ENCODE data around the gene SGCD.

Gene SGCD

GRCh38 chr5:156393980-156394379, 67.0 kb downstream of the SGCD start:
- TF ChIP-seq, protein P1, sequence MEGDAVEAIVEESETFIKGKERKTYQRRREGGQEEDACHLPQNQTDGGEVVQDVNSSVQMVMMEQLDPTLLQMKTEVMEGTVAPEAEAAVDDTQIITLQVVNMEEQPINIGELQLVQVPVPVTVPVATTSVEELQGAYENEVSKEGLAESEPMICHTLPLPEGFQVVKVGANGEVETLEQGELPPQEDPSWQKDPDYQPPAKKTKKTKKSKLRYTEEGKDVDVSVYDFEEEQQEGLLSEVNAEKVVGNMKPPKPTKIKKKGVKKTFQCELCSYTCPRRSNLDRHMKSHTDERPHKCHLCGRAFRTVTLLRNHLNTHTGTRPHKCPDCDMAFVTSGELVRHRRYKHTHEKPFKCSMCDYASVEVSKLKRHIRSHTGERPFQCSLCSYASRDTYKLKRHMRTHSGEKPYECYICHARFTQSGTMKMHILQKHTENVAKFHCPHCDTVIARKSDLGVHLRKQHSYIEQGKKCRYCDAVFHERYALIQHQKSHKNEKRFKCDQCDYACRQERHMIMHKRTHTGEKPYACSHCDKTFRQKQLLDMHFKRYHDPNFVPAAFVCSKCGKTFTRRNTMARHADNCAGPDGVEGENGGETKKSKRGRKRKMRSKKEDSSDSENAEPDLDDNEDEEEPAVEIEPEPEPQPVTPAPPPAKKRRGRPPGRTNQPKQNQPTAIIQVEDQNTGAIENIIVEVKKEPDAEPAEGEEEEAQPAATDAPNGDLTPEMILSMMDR (IDR thresholded peaks at IDR 0.05; ENCODE audit: extremely low read depth, insufficient read depth, missing control alignments) = no peak
- no peak for DNase-seq (ENCODE audit: low spot score)
- in situ Hi-C loops (cut with MboI; ENCODE audit: low pct_unique_long_range_greater_than_20kb, low sequenced_read_pairs, unreplicated experiment) = no loop called here

DNA sequence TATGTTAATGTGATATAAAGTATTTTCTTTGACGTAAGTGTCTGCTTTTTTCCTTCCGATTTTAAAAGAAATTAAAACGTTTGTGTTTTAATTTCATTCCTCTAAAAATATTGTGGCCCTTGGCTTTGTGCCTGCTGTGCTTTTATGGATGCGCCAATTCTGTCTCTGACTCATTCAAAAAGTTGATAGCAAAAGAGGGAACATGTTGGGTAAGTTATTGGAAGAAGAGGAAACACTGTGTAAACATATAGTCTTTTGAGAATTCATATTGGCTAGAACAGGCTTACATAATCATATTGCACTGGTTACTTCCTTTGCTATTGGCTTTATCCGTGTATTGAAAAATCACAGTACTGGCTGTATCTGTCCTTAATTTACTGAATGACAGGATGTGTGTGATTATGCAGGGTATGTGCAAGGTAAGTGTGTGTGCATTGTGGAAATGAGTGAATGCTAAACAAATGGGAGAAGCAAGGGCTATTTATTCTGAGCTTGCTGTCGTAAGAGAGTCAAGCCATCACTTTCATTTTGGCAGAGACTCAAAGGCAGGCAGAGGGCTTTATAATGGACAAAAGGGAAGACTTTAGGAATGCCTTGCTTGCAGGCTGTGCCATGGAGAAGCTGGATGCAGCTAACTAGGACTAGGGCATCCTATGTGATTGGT, 67.8 kb downstream of the SGCD start:
- TF ChIP-seq, protein P1 (IDR thresholded peaks at IDR 0.05; ENCODE audit: extremely low read depth, insufficient read depth, missing control alignments) = no peak
- in situ Hi-C loops (cut with MboI; ENCODE audit: low pct_unique_long_range_greater_than_20kb, low sequenced_read_pairs, unreplicated experiment) = no loop called here
- no peak for DNase-seq (ENCODE audit: low spot score)

- DNase-seq (ENCODE audit: low spot score) = no peak
- in situ Hi-C loops (cut with MboI; ENCODE audit: low pct_unique_long_range_greater_than_20kb, low sequenced_read_pairs, unreplicated experiment) = no loop called here
- TF ChIP-seq, protein P1 (IDR thresholded peaks at IDR 0.05; ENCODE audit: extremely low read depth, insufficient read depth, missing control alignments) = no peak
Observed at GRCh38 chr5:156395306-156395675, 68.3 kb downstream of the SGCD start.

- DNase-seq (ENCODE audit: low spot score) = no peak
- TF ChIP-seq, protein P1 (IDR thresholded peaks at IDR 0.05; ENCODE audit: extremely low read depth, insufficient read depth, missing control alignments) = no peak
- in situ Hi-C loops (cut with MboI; ENCODE audit: low pct_unique_long_range_greater_than_20kb, low sequenced_read_pairs, unreplicated experiment) = no loop called here
Observed at GRCh38 chr5:156396063-156396829, 69.3 kb downstream of the SGCD start.

DNA sequence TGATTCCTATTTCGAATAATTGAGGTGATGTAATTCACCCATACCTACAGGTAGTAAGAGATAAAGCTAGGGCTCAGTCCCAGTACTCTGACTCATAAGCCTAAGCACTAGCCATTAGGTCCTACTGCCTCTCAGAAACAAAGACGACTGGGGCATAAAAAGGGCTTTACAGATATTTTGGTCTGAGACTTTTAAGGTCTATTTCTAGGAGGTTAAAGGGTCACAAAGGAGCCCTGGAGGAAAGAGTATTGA, 69.8 kb downstream of the SGCD start:
- TF ChIP-seq, protein P1 (IDR thresholded peaks at IDR 0.05; ENCODE audit: extremely low read depth, insufficient read depth, missing control alignments) = no peak
- no peak for DNase-seq (ENCODE audit: low spot score)
- in situ Hi-C loops (cut with MboI; ENCODE audit: low pct_unique_long_range_greater_than_20kb, low sequenced_read_pairs, unreplicated experiment) = no loop called here

DNA sequence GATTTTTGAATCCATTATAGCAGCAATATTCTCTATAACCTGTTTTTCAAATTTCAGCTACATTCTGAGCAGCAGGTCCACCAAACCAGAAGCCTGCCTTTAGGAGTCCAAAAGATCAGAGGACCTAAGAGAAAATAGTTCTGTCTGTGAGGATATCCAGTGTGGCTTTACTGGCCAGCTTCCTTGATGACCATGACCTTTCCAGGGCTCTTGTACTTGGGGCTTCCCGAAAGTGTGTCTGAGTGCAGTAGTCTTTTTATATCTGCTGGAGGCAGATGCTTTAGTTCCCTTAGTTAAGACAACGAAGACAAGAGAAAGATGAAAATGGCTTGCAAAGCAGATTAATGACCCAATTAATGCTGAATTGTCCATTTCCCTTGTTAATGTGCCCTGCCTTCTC, 72.4 kb downstream of the SGCD start:
- in situ Hi-C loops (cut with MboI; ENCODE audit: low pct_unique_long_range_greater_than_20kb, low sequenced_read_pairs, unreplicated experiment) = no loop called here

More for the DNA sequence above, 72.4 kb downstream of the SGCD start:
- no peak for DNase-seq (ENCODE audit: low spot score)
- TF ChIP-seq, protein P1 (IDR thresholded peaks at IDR 0.05; ENCODE audit: extremely low read depth, insufficient read depth, missing control alignments) = no peak
